ENCODE results near the gene DHX16.

- TF ChIP-seq MAX (IDR thresholded peaks at IDR 0.05) (no peak), TCF12 (IDR thresholded peaks at IDR 0.05; ENCODE audit: low read depth) (no peak), FOXM1 (IDR thresholded peaks at IDR 0.05; ENCODE audit: borderline replicate concordance, low read depth) (no peak), EGR1 (IDR thresholded peaks at IDR 0.05) (no peak), EP300 (IDR thresholded peaks at IDR 0.05; ENCODE audit: borderline replicate concordance) (no peak), CEBPB (IDR thresholded peaks at IDR 0.05) (no peak), RAD21 (IDR thresholded peaks at IDR 0.05; ENCODE audit: low read depth) (no peak), YY1 (IDR thresholded peaks at IDR 0.05; ENCODE audit: low read depth) (no peak), CREB1 (IDR thresholded peaks at IDR 0.05; ENCODE audit: low read depth) (no peak), REST (IDR thresholded peaks at IDR 0.05; ENCODE audit: low read depth) (no peak)
Measured at GRCh38 chr6:30664994-30665767, 7.6 kb downstream of the DHX16 start.
